MM.1S (cell line): ENCODE measurements around the gene C1QL4.
"Not testable (repeated sequence)": the region's sequence is repeated elsewhere in the genome, so short reads cannot be mapped to it uniquely, and the experiment has no call there.

Experiments
- DNase-seq: peaks from one replicate; pipeline ENCODE4 v3.0.0-alpha.2; 2015
- H2AFZ ChIP-seq: fragments of 300-600 bp; sonication (generic); 2 replicates; pipeline ENCODE4 v1.6.0; 2016; ENCODE audit warnings: antibody characterized with exemption, low read length
- H3F3A ChIP-seq: fragments of 300-600 bp; sonication (generic); 2 replicates; pipeline ENCODE4 v1.6.1; 2016; ENCODE audit warnings: mild to moderate bottlenecking, antibody characterized with exemption, low read length, moderate library complexity, mixed read lengths; ENCODE audit not compliant: insufficient read depth
- H3K27ac ChIP-seq: fragments of 300-600 bp; sonication (generic); 2 replicates; pipeline ENCODE4 v1.5.1; 2016; ENCODE audit warnings: mild to moderate bottlenecking, low read length
- H3K27me3 ChIP-seq: fragments of 300-600 bp; sonication (generic); replicated peaks from 2 replicates; pipeline ENCODE4 v1.6.0; 2016; ENCODE audit warnings: low read length; ENCODE audit not compliant: insufficient read depth
- H3K36me3 ChIP-seq: fragments of 300-600 bp; sonication (generic); replicated peaks from 2 replicates; pipeline ENCODE4 v1.6.1; 2016; ENCODE audit warnings: mild to moderate bottlenecking, low read length, mixed read lengths; ENCODE audit not compliant: insufficient read depth
- H3K4me1 ChIP-seq: fragments of 300-600 bp; sonication (generic); 2 replicates; pipeline ENCODE4 v1.6.1; 2016; ENCODE audit warnings: low read length, mixed read lengths
- H3K4me2 ChIP-seq: fragments of 300-600 bp; sonication (generic); 2 replicates; pipeline ENCODE4 v1.6.0; 2016; ENCODE audit warnings: low read depth, low read length
- H3K4me3 ChIP-seq: fragments of 300-600 bp; sonication (generic); 2 replicates; pipeline ENCODE4 v1.5.1; 2016; ENCODE audit warnings: low read length, mixed read lengths
- H3K79me2 ChIP-seq: fragments of 300-600 bp; sonication (generic); 2 replicates; pipeline ENCODE4 v1.6.1; 2016; ENCODE audit warnings: mixed run types, low read length, mixed read lengths
- H3K9ac ChIP-seq: fragments of 300-600 bp; sonication (generic); 2 replicates; pipeline ENCODE4 v1.6.1; 2016; ENCODE audit warnings: low read length, mixed read lengths
- H3K9me2 ChIP-seq: fragments of 300-600 bp; sonication (generic); replicated peaks from 2 replicates; pipeline ENCODE4 v1.6.1; 2016; ENCODE audit warnings: mild to moderate bottlenecking, low read length, mixed read lengths; ENCODE audit not compliant: insufficient read depth
- H3K9me3 ChIP-seq: fragments of 300-600 bp; sonication (generic); replicated peaks from 2 replicates; pipeline ENCODE4 v1.6.1; 2016; ENCODE audit warnings: mild to moderate bottlenecking, low read length, mixed read lengths; ENCODE audit not compliant: insufficient read depth
- H4K20me1 ChIP-seq: fragments of 300-600 bp; sonication (generic); 2 replicates; pipeline ENCODE4 v1.6.1; 2016; ENCODE audit warnings: mild to moderate bottlenecking, low read length, moderate library complexity, mixed read lengths; ENCODE audit not compliant: insufficient read depth
- CTCF ChIP-seq: fragments of 300-600 bp; sonication (generic); IDR thresholded peaks from 2 replicates; pipeline ENCODE4 v1.5.1; 2016; ENCODE audit warnings: antibody characterized with exemption, low read length, mixed read lengths
- EZH2 ChIP-seq: fragments of 300-600 bp; sonication (generic); optimal IDR thresholded peaks from 2 replicates; pipeline ENCODE3; 2017; ENCODE audit warnings: low read depth, mild to moderate bottlenecking, antibody characterized with exemption, low read length, mixed read lengths
- EZH2phosphoT487 ChIP-seq: fragments of 300-600 bp; sonication (generic); IDR thresholded peaks from 2 replicates; pipeline ENCODE4 v1.6.1; 2018; ENCODE audit warnings: antibody characterized with exemption, low read length

The C1QL4 gene

GRCh38 chr12:49288412-49288853 lies 48.6 kb downstream of the C1QL4 start:
- Histone ChIP-seq H3K4me3 (no peak overlapping the region), H2AFZ (no peak overlapping the region), H3K9ac (no peak overlapping the region), H3K79me2 (no peaks in the 10 kb centered on the region), H3K9me3 (no peaks in the 10 kb centered on the region), H4K20me1 (no peaks in the 10 kb centered on the region), H3K4me1 (no peaks in the 10 kb centered on the region), H3K27me3 (peaks cover 42% of the 10 kb centered on the region), H3K27ac (no peak overlapping the region), H3K4me2 (no peak overlapping the region), H3F3A (no peaks in the 10 kb centered on the region), H3K9me2 (no peaks in the 10 kb centered on the region), H3K36me3 (no peaks in the 10 kb centered on the region)
- DNase-seq: peak; percentile 56
- TF ChIP-seq EZH2 (no peak), EZH2phosphoT487 (no peak), CTCF (peak; percentile 88)

- H3K9me3 ChIP-seq: no peaks in the 10 kb centered on the region
- H3K4me3 ChIP-seq: no peak overlapping the region
- no peaks in the 10 kb centered on the region for H3K4me1 ChIP-seq
- no peaks in the 10 kb centered on the region for H4K20me1 ChIP-seq
- TF ChIP-seq EZH2: no peak
- TF ChIP-seq EZH2phosphoT487: no peak
- no peaks in the 10 kb centered on the region for H3F3A ChIP-seq
- DNase-seq: no peak
- H3K27ac ChIP-seq: no peak overlapping the region
- H3K4me2 ChIP-seq: no peak overlapping the region
- no peak overlapping the region for H2AFZ ChIP-seq
- H3K36me3 ChIP-seq: no peaks in the 10 kb centered on the region
- H3K79me2 ChIP-seq: no peaks in the 10 kb centered on the region
- peaks cover 37% of the 10 kb centered on the region for H3K27me3 ChIP-seq
- H3K9ac ChIP-seq: no peak overlapping the region
- H3K9me2 ChIP-seq: no peaks in the 10 kb centered on the region
Observed at GRCh38 chr12:49287876-49288275, 49.1 kb downstream of the C1QL4 start.

GRCh38 chr12:49284672-49285071 lies 52.3 kb downstream of the C1QL4 start:
- TF ChIP-seq EZH2: no peak
- no peak for TF ChIP-seq CTCF
- H3K9me3 ChIP-seq: no peaks in the 10 kb centered on the region

GRCh38 chr12:49283541-49284429 lies 53.2 kb downstream of the C1QL4 start:
- no peak for DNase-seq
- Histone ChIP-seq H4K20me1 (no peaks in the 10 kb centered on the region), H3F3A (no peaks in the 10 kb centered on the region), H2AFZ (no peak overlapping the region), H3K79me2 (no peaks in the 10 kb centered on the region), H3K4me3 (no peak overlapping the region), H3K4me2 (no peak overlapping the region), H3K9me3 (no peaks in the 10 kb centered on the region), H3K36me3 (no peaks in the 10 kb centered on the region), H3K9me2 (no peaks in the 10 kb centered on the region), H3K27me3 (peaks cover 26% of the 10 kb centered on the region), H3K9ac (no peak overlapping the region), H3K4me1 (no peaks in the 10 kb centered on the region), H3K27ac (no peak overlapping the region)
- TF ChIP-seq CTCF (no peak), EZH2 (no peak), EZH2phosphoT487 (no peak)

More at GRCh38 chr12:49284672-49285071, 52.3 kb downstream of the C1QL4 start:
- no peak for DNase-seq
- no peak overlapping the region for H3K4me2 ChIP-seq
- peaks cover 26% of the 10 kb centered on the region for H3K27me3 ChIP-seq
- H3K4me1 ChIP-seq: no peaks in the 10 kb centered on the region
- no peaks in the 10 kb centered on the region for H3F3A ChIP-seq
- no peaks in the 10 kb centered on the region for H3K79me2 ChIP-seq
- no peak overlapping the region for H3K9ac ChIP-seq
- no peak overlapping the region for H2AFZ ChIP-seq
- H3K36me3 ChIP-seq: no peaks in the 10 kb centered on the region
- H4K20me1 ChIP-seq: no peaks in the 10 kb centered on the region
- no peaks in the 10 kb centered on the region for H3K9me2 ChIP-seq
- no peak overlapping the region for H3K4me3 ChIP-seq
- H3K27ac ChIP-seq: no peak overlapping the region

- H3K27ac ChIP-seq, H2AFZ ChIP-seq: not testable (repeated sequence)
Observed at GRCh38 chr12:49282740-49283375, 54.1 kb downstream of the C1QL4 start.

More at GRCh38 chr12:49282740-49283375, 54.1 kb downstream of the C1QL4 start:
- H3K27me3 ChIP-seq: peaks cover 22% of the 10 kb centered on the region
- not testable (repeated sequence) for H3K4me3 ChIP-seq, H4K20me1 ChIP-seq, H3K9me3 ChIP-seq, H3K9me2 ChIP-seq, H3F3A ChIP-seq, H3K36me3 ChIP-seq, H3K4me2 ChIP-seq, H3K9ac ChIP-seq, H3K79me2 ChIP-seq, H3K4me1 ChIP-seq, DNase-seq
